Measurements from ENCODE around the gene ARHGEF2. TPM values are rescaled to one million over a fixed set of nuclear protein-coding genes. Genes with fewer than 3 reads are reported as not detected.

ARHGEF2 gene
- total RNA-seq, 1 donor from 2014 or later, result 89.7 TPM

GRCh38 chr1:156020293-156021092, 42.1 kb upstream of the ARHGEF2 start, which contains the start of gene SSR2:
Gene SSR2 (minus strand): TSS chr1:156020951. CDS start chr1:156020167, 784 bp downstream.
- peak within 1 kb of the TSS; percentile 86 for H3K4me3 ChIP-seq (ENCODE audit: low read depth, low read length)
- peak; percentile 58 for DNase-seq (ENCODE audit: low read depth)
- TF ChIP-seq, protein P1, sequence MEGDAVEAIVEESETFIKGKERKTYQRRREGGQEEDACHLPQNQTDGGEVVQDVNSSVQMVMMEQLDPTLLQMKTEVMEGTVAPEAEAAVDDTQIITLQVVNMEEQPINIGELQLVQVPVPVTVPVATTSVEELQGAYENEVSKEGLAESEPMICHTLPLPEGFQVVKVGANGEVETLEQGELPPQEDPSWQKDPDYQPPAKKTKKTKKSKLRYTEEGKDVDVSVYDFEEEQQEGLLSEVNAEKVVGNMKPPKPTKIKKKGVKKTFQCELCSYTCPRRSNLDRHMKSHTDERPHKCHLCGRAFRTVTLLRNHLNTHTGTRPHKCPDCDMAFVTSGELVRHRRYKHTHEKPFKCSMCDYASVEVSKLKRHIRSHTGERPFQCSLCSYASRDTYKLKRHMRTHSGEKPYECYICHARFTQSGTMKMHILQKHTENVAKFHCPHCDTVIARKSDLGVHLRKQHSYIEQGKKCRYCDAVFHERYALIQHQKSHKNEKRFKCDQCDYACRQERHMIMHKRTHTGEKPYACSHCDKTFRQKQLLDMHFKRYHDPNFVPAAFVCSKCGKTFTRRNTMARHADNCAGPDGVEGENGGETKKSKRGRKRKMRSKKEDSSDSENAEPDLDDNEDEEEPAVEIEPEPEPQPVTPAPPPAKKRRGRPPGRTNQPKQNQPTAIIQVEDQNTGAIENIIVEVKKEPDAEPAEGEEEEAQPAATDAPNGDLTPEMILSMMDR (conservative IDR thresholded peaks at IDR 0.05; ENCODE audit: low read depth, low read length), result no peak

- TF ChIP-seq, protein P1 (conservative IDR thresholded peaks at IDR 0.05; ENCODE audit: low read depth, low read length), result no peak
- no peak for DNase-seq (ENCODE audit: low read depth)
- peak overlapping the region; percentile 86 for H3K4me3 ChIP-seq (ENCODE audit: low read depth, low read length)
Measured at GRCh38 chr1:156019946-156020292, 41.6 kb upstream of the ARHGEF2 start.

DNA sequence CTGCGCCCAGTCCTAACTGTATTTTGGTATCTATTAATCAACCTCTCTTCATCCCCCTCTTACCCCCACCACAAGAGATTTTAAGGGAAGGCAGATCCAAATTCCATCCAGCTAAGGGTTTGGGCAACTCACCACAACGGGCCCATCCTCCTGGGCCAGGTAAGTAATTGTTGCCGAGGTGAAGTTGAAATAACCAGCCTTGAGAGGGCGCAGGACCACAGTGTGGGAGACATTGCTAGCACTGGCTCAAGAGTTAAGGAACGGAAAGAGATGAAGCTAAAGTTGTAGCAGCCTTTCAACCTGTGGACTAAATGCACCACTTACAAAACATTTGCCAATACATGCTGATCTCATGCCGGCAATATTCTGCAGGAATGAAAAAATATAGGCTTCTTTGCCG, 36.5 kb upstream of the ARHGEF2 start:
- TF ChIP-seq, protein P1 (conservative IDR thresholded peaks at IDR 0.05; ENCODE audit: low read depth, low read length), result no peak
- no peak for DNase-seq (ENCODE audit: low read depth)
- no peak overlapping the region for H3K4me3 ChIP-seq (ENCODE audit: low read depth, low read length)

DNA sequence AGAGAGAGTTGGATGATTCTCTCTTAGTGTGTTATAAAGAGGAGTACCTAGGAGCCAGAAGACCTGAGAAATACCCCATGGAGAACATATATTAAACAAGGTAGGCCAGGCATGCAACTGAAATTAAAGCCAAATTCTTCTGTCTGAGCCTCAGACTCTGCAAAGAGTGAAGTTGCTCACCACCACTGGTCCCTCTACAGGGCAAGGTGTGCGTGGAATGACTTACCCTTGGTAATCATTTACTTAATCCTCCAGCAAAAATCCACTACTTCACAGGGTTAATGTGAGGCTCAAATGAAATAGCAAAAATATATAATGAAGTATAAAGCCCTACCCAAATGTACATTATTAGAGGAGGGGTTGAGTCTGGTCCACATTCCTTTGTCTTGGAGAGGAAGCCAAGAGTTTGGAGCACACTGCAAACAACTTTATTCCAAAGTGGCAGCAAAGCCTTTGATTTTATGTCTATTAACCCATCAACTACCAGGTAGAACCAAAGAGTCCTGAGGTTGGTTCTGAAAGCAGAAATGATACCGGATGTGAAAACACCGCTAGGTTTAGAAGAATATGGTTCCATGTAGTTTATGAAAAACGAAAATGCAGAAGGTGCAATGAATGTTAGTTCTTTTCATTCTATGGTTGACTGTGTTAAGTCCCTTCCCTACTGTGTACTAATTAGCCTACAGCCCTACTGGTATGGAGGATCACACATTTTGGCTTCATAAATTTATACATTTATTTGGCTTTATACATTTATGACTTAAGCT, 33.9 kb upstream of the ARHGEF2 start:
- H3K4me3 ChIP-seq (ENCODE audit: low read depth, low read length), result no peak overlapping the region
- no peak for DNase-seq (ENCODE audit: low read depth)
- TF ChIP-seq, protein P1 (conservative IDR thresholded peaks at IDR 0.05; ENCODE audit: low read depth, low read length), result peak; percentile 13

- DNase-seq (ENCODE audit: low read depth), result no peak
- TF ChIP-seq, protein P1 (conservative IDR thresholded peaks at IDR 0.05; ENCODE audit: low read depth, low read length), result no peak
- H3K4me3 ChIP-seq (ENCODE audit: low read depth, low read length), result no peak overlapping the region
Measured at GRCh38 chr1:156009404-156009803, 31.1 kb upstream of the ARHGEF2 start.

- TF ChIP-seq, protein P1 (conservative IDR thresholded peaks at IDR 0.05; ENCODE audit: low read depth, low read length), result no peak
- no peak overlapping the region for H3K4me3 ChIP-seq (ENCODE audit: low read depth, low read length)
Measured at GRCh38 chr1:156006666-156007376, 28.5 kb upstream of the ARHGEF2 start.

More at GRCh38 chr1:156006666-156007376, 28.5 kb upstream of the ARHGEF2 start:
- no peak for DNase-seq (ENCODE audit: low read depth)
